Measurements from ENCODE around the gene UGCG. TPM values are rescaled to one million over a fixed set of nuclear protein-coding genes. Genes with fewer than 3 reads are reported as not detected.

UGCG gene
- total and polyA plus RNA-seq, 2 of the 8 experiments (the other 6 are each of a cell fraction or from before 2014, with no cell fraction given) = 14.9 to 34.0 TPM

- no peaks in the 10 kb centered on the region for H3K23me2 ChIP-seq (ENCODE audit: low read depth, low read length)
- H3K23ac ChIP-seq (ENCODE audit: insufficient read length) = no peak overlapping the region
- H3K27ac ChIP-seq (ENCODE audit: low read depth, low read length) = no peak overlapping the region
- H3K4me3 ChIP-seq (ENCODE audit: extremely low read depth in 1 of 4, insufficient read depth in 2 of 4, low read depth in 3 of 4, low read length in 4 of 4) = no peak overlapping the region
- H4K5ac ChIP-seq (ENCODE audit: insufficient read length, low read depth, low read length) = no peak overlapping the region
- H2AFZ ChIP-seq (ENCODE audit: low read length) = no peak overlapping the region
- no peak overlapping the region for H3K56ac ChIP-seq (replicated peaks; ENCODE audit: insufficient read length, low read depth, low read length)
- H4K20me1 ChIP-seq (replicated peaks in 1 of 2; ENCODE audit: control insufficient read depth in 1 of 2, insufficient read depth in 2 of 2, low read length in 2 of 2) = no peaks in the 10 kb centered on the region
- no peak overlapping the region for H3K4me2 ChIP-seq (ENCODE audit: insufficient read depth in 1 of 2, low read depth in 2 of 2, low read length in 2 of 2)
- DNase-seq (ENCODE audit: low read depth in 1 of 2, low spot score in 2 of 2) (no peak), FAIRE-seq (no peak)
- WGBS, 2 experiments (ENCODE audit: extremely low coverage in 1 of 2, insufficient coverage in 1 of 2, insufficient read length in 1 of 2, insufficient replicate concordance in 2 of 2, low coverage in 1 of 2, low lambda C conversion rate in 2 of 2, missing lambda C conversion rate in 1 of 2) = 97% methylated on average over 3 of the region's 3 CpGs; no CpG with 5 or more reads in 1 of the 2 experiments
- H3K36me3 ChIP-seq (ENCODE audit: control insufficient read depth in 2 of 4, insufficient read depth in 4 of 4, low read length in 3 of 4) = no peaks in the 10 kb centered on the region
- H3K79me2 ChIP-seq (ENCODE audit: control insufficient read depth in 1 of 2, insufficient read depth in 2 of 2, low read length in 2 of 2) = no peaks in the 10 kb centered on the region
- no peak overlapping the region for H3K14ac ChIP-seq (ENCODE audit: insufficient read length)
- H4K8ac ChIP-seq (ENCODE audit: extremely low read depth, insufficient read depth, low read length) = no peak overlapping the region
- H2BK20ac ChIP-seq (ENCODE audit: low read length) = no peak overlapping the region
- H2BK12ac ChIP-seq (ENCODE audit: low read depth, low read length) = no peak overlapping the region
- ChIA-PET CTCF (ENCODE audit: partially characterized antibody) (no interaction called here), POLR2A (ENCODE audit: partially characterized antibody) (no interaction called here)
- no peaks in the 10 kb centered on the region for H3K79me1 ChIP-seq (ENCODE audit: low read depth, low read length)
- H3K4ac ChIP-seq (replicated peaks; ENCODE audit: insufficient read length, low read depth, low read length) = no peak overlapping the region
- H3K4me1 ChIP-seq (replicated peaks in 1 of 4; ENCODE audit: control insufficient read depth in 3 of 4, insufficient read depth in 4 of 4, low read length in 3 of 4) = no peaks in the 10 kb centered on the region; a peak in 1 of 7 replicates
- H2BK120ac ChIP-seq (replicated peaks; ENCODE audit: low read depth, low read length) = no peak overlapping the region
- no peaks in the 10 kb centered on the region for H3K27me3 ChIP-seq (replicated peaks in 1 of 4; ENCODE audit: control insufficient read depth in 3 of 4, extremely low read depth in 1 of 4, insufficient read depth in 3 of 4, low read length in 3 of 4)
- no peak overlapping the region for H2AK5ac ChIP-seq (ENCODE audit: low read depth, low read length)
- H3K18ac ChIP-seq (ENCODE audit: extremely low read depth, low read length) = no peak overlapping the region
- H2BK5ac ChIP-seq (ENCODE audit: low read depth, low read length) = no peak overlapping the region
- no peak overlapping the region for H3K9ac ChIP-seq (replicated peaks in 1 of 4; ENCODE audit: extremely low read depth in 1 of 4, low read depth in 3 of 4, low read length in 3 of 4)
- no peaks in the 10 kb centered on the region for H3K9me3 ChIP-seq (ENCODE audit: insufficient read depth in 2 of 2, low read depth in 1 of 2, low read length in 1 of 2)
- no peak overlapping the region for H4K91ac ChIP-seq (replicated peaks; ENCODE audit: insufficient read length, low read length)
- no peak overlapping the region for H2BK15ac ChIP-seq (ENCODE audit: low read length)
- no peak for TF ChIP-seq GTF2F1 (IDR thresholded peaks at IDR 0.05; ENCODE audit: borderline replicate concordance, low read depth, low read length)
- TF ChIP-seq RXRA (IDR thresholded peaks at IDR 0.05; ENCODE audit: insufficient read depth, low read depth, low read length) = no peak
- TF ChIP-seq EP300 (IDR thresholded peaks at IDR 0.05; ENCODE audit: borderline replicate concordance in 1 of 2, low read depth in 2 of 2, low read length in 2 of 2) = no peak
- TF ChIP-seq TCF12 (IDR thresholded peaks at IDR 0.05; ENCODE audit: low read depth, low read length) = no peak
- no peak for TF ChIP-seq RFX5 (IDR thresholded peaks at IDR 0.05; ENCODE audit: borderline replicate concordance, low read depth, low read length)
- TF ChIP-seq JUND (IDR thresholded peaks at IDR 0.05; ENCODE audit: low read length) = no peak
- TF ChIP-seq EZH2 (IDR thresholded peaks at IDR 0.05; ENCODE audit: low read depth, low read length, severe bottlenecking) = no peak
- TF ChIP-seq TEAD4 (IDR thresholded peaks at IDR 0.05; ENCODE audit: low read depth, low read length) = no peak
- no peak for TF ChIP-seq RBBP5 (IDR thresholded peaks at IDR 0.05; ENCODE audit: borderline replicate concordance, low read depth, low read length)
- no peak for TF ChIP-seq CTCF (IDR thresholded peaks at IDR 0.05; ENCODE audit: control extremely low read depth in 1 of 3, insufficient read depth in 1 of 3, low read depth in 1 of 3, low read length in 3 of 3)
- no peak for TF ChIP-seq CTBP2 (IDR thresholded peaks at IDR 0.05; ENCODE audit: borderline replicate concordance, insufficient read depth, insufficient read length, low read length)
- TF ChIP-seq SUZ12 (IDR thresholded peaks at IDR 0.05; ENCODE audit: low read length) = no peak
These were observed 53.3 kb downstream of the UGCG start for GRCh38 chr9:111949919-111950318.

Data from H1 (cell line).